ENCODE results near the gene PRSS35.
"Not testable (repeated sequence)": the region's sequence is repeated elsewhere in the genome, so short reads cannot be mapped to it uniquely, and the experiment has no call there.

Gene PRSS35

DNA sequence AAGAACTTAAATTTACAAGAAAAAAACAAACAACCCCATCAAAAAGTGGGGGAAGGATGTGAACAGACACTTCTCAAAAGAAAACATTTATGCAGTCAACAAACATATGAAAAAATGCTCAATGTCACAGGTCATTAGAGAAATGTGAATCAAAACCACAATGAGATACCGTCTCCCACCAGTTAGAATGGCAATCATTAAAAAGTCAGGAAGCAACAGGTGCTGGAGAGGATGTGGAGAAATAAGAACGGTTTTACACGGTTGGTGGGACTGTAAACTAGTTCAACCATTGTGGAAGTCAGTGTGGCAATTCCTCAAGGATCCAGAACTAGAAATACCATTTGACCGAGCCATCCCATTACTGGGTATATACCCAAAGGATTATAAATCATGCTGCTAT lies 39.4 kb downstream of the PRSS35 start:
- not testable (repeated sequence) for H3K36me3 Mint-ChIP-seq (ENCODE audit: low read depth); H3K4me3 Mint-ChIP-seq; DNase-seq; H3K27me3 Mint-ChIP-seq; H3K27ac Mint-ChIP-seq; H3K4me1 Mint-ChIP-seq; H3K9me3 Mint-ChIP-seq; ATAC-seq

DNA sequence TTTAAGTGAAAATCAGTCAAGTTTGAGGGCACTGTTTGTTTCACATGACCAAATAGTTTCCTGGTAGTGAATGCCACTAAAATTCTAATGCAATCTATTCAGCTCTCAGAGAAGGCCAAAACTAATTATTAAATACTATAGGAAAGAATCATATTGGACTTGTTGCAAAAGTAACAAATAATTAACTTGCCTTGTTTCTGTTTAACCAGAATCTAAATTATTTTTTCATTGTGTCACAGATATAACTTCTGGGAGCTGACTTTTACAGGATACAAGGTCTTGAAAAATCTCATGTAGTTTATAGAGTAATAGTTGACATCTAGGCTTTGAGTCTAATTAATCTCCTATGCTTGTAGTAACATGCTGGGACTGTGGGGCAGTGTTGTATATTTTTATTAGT lies 44.5 kb downstream of the PRSS35 start:
- ATAC-seq (no peak), DNase-seq (no peak)
- H3K4me3 Mint-ChIP-seq, result no peak overlapping the region
- no peak overlapping the region for H3K27ac Mint-ChIP-seq
- H3K27me3 Mint-ChIP-seq, result peaks cover 2% of the 10 kb centered on the region
- H3K4me1 Mint-ChIP-seq, result no peaks in the 10 kb centered on the region
- no peaks in the 10 kb centered on the region for H3K36me3 Mint-ChIP-seq (ENCODE audit: low read depth)
- no peaks in the 10 kb centered on the region for H3K9me3 Mint-ChIP-seq

DNA sequence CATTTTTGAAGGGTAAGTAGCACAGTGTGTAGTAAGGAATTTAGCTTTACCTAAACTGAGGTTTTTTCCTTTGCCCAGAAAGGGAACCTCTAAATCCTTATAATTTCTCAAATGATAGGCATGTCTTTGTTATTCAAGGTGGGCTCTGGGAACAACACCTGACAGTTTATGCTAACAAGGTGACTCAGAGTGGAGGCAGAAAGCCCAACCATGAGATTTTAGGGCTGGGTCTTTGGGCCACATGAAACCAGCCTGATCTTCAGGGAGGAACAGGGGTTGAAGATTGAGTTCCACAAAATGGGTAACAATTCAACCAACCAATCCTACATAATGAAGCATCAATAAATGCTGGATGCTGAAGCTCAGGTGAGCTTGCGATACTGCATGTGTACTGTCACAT lies 46.6 kb downstream of the PRSS35 start:
- Mint-ChIP-seq H3K9me3 (peaks cover 7% of the 10 kb centered on the region), H3K27me3 (peaks cover 4% of the 10 kb centered on the region), H3K4me3 (no peak overlapping the region), H3K36me3 (ENCODE audit: low read depth) (no peaks in the 10 kb centered on the region), H3K4me1 (no peaks in the 10 kb centered on the region), H3K27ac (no peak overlapping the region)
- DNase-seq (no peak), ATAC-seq (no peak)

DNA sequence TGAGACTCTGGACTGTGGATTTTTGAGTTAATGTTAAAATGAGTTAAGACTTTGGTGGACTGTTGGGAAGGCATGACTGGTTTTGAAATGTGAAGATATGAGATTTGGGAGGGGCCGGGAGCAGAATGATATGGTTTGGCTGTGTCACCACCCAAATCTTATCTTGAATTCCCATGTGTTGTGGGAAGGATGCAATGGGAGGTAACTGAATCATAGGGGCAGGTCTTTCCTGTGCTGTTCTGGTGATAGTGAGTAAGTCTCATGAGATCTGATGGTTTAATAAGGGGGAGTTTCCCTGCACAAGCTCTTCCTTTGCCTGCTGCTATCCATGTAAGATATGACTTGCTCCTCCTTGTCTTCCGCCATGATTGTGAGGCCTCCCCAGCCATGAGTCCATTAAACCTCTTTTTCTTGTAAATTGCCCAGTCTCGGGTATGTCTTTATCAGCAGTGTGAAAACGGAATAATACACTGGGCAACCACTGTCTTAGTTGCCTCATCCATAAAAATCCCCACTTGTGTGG lies 59.4 kb downstream of the PRSS35 start:
- not testable (repeated sequence) for H3K27ac Mint-ChIP-seq; H3K27me3 Mint-ChIP-seq; H3K4me3 Mint-ChIP-seq; H3K4me1 Mint-ChIP-seq; DNase-seq; H3K36me3 Mint-ChIP-seq (ENCODE audit: low read depth); H3K9me3 Mint-ChIP-seq; ATAC-seq

DNA sequence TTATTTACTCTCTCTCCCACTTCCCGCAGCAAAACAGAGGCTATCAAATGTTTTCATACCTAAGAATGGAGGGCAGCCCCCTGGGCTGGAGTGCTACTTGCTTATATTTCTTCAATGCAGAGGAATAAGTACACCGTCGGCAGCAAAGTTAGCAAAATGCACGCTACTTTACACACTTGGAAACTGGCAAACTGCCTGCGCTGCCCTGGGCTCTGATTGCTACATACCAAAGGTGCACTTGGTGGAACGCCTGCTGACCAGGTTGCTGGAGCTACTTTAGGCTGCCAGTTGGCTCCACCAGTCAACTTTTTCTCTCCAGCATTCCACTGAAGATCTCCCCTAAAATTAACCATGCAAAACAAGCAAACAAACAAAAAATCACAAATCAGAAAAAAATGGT lies 62.4 kb downstream of the PRSS35 start:
- Mint-ChIP-seq H3K36me3 (ENCODE audit: low read depth) (no peaks in the 10 kb centered on the region), H3K9me3 (peaks cover 8% of the 10 kb centered on the region), H3K4me3 (no peak overlapping the region), H3K4me1 (no peaks in the 10 kb centered on the region), H3K27ac (no peak overlapping the region), H3K27me3 (peaks cover 4% of the 10 kb centered on the region)
- no peak for ATAC-seq
- DNase-seq, result no peak

Measured in activated naive CD8-positive, alpha-beta T cell treated with anti-CD3 and anti-CD28 coated beads, Interleukin-2, amount 50 U/mL, for 24 hours (primary cell).